Measurements from ENCODE around the gene ADGRB3.
A peak's percentile ranks its signal among the peaks of the same experiment; 100 is the strongest.

Gene ADGRB3

DNA sequence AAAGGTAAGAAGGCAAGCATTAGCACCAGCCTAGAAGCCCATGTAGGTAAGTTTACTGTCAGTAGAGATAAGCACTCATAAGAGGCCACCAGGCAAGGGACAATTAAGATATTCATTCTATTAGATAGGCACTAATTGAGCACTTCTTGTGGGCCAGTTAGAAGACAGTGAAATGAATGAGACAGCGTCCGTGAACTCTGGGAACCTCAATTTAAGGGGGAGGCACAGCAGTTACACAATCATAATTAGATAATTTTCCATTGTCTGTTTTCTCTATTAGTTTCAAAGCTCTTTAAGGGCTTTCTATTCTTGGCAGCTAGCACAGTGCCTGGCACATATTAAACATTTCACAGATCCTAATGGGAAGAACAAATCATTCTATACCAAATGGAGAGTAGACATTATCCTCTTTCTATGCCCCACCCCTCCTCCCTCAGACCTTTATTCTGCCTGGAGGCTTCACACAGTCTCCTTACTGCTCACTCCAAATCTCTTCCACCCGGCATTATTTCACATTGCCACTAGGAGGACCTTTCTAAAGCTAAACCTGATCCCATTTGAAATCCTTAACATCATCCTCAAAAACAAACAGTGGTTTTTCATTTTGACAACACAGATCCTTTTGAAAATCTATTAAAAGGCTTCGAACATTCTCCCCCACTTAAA is 529.6 kb downstream of the ADGRB3 start:
- no peak overlapping the region for H3K27ac ChIP-seq
- DNase-seq (ENCODE audit: low read depth, low spot score): no peak

GRCh38 chr6:69179681-69180080 is 544.6 kb downstream of the ADGRB3 start:
- H3K27ac ChIP-seq: no peak overlapping the region
- DNase-seq (ENCODE audit: low read depth, low spot score): peak; percentile 70

DNA sequence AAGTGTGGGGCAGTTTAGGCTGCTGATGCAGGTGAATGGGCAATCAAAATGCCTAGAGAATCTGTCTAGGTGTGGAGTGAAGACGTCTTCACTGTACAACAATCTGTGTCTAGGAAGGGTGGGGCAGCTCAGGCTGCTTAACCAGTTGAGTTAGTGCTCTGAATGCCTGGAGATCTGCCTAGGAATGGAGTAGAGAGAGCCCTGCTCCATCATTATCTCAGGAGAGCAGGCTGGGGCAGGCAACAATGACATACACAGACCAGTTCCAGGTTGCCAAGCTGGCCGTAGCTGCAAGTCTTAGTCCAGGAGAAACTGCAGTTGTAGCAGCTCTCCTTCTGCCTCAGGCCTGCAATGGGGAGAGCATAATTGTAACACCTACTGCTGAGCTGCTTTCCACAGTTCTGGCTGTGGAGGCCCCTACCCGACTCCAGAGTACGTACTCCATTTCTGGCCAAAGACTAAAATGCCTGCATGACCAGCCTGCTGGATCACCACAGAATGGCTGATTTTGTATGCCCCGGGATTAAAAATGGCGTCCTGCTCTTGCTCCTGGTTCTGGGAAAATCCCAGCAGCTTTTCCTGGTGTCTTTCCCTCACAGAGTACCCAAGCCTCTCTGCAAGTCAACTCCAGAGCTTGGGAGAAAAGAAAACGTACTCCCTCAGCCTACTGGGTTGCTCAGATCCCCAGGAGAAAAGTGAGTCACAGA is 545.4 kb downstream of the ADGRB3 start:
- no peak for DNase-seq (ENCODE audit: low read depth, low spot score)
- no peak overlapping the region for H3K27ac ChIP-seq

- no peak overlapping the region for H3K27ac ChIP-seq
- DNase-seq (ENCODE audit: low read depth, low spot score): no peak
Observed at GRCh38 chr6:69181964-69182363, 546.9 kb downstream of the ADGRB3 start.

DNA sequence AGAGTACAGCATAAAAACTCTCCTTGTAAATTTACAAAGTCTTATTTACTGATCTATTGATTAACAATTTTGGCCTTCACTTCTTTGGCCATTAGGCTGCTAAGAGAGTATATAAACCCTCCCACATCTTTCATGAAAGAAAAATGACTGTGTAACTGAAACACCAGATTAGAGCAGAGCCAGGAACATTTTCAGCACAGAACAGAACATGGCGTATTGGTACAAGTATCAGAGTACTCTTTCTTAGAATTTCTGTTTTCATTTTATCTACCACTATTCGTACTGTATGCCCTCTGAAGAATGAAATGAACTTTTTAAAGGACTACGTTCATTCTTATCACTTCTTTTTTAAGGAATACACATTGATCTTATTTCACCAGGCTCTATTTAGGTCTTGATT is 550.2 kb downstream of the ADGRB3 start:
- H3K27ac ChIP-seq: no peak overlapping the region
- DNase-seq (ENCODE audit: low read depth, low spot score): no peak

- no peak overlapping the region for H3K27ac ChIP-seq
- no peak for DNase-seq (ENCODE audit: low read depth, low spot score)
Observed at GRCh38 chr6:69202768-69203167, 567.7 kb downstream of the ADGRB3 start.

DNA sequence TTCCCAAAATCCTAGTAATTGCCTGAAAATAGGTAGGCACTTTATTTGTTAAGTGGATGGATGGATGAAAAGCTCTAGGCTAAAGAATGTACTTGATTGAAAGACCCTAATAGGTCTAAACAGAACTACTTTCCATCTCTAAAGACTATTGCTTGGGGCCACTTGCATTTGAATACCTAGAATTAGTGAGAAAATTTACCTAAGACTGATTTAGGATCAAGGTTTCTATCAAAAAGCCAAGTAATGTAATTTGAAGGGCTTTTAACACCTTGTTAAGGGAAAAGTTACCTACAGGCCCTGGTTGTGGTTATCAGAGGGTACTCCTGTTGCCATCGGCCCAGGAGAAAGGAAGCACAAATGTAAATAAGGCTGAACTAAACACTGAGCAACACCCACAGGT is 581.0 kb downstream of the ADGRB3 start:
- DNase-seq (ENCODE audit: low read depth, low spot score): no peak
- H3K27ac ChIP-seq: no peak overlapping the region

DNA sequence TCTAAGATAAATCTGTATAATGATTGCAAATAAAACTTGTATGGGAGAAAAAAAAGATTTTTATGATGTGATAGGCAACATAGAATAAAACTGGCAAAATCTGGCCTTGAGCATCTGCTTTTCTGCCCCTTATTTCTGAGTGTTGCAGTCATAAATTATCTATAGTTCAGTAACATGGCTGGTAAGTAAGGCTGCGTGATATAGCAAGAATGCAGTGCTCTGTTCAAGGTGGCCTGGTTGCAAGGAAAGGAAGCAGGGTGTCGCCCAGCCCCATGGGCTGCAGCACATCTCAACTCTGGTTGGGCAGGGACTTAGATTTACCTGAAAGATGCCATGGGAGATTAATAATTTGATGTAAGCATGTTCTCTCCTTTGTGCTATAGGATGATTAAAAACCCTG is 582.3 kb downstream of the ADGRB3 start:
- no peak overlapping the region for H3K27ac ChIP-seq
- DNase-seq (ENCODE audit: low read depth, low spot score): no peak

- DNase-seq (ENCODE audit: low read depth, low spot score): no peak
- no peak overlapping the region for H3K27ac ChIP-seq
Observed at GRCh38 chr6:69220375-69220774, 585.3 kb downstream of the ADGRB3 start.

DNA sequence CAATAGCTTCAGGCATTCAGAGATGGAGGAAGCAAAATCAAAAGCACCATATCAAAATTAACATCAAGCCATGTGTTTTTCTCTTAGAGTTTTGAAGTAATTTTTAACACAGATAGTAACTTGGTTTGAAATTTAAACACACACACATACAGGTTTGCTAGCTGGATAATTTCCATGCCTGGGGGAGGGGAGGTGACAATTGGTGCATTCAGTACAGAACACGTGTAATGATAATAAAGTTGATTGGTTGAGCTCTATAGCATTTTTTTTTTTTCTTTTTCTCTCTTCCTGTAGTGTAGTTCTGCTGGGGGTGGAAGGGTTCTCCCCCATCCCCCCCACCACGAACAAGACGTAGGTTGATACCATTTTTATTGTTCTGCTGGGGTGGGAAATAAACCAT is 596.9 kb downstream of the ADGRB3 start:
- no peak for DNase-seq (ENCODE audit: low read depth, low spot score)

GRCh38 chr6:69232496-69232895 is 597.4 kb downstream of the ADGRB3 start:
- DNase-seq (ENCODE audit: low read depth, low spot score): no peak
- no peak overlapping the region for H3K27ac ChIP-seq

More for the DNA sequence above, 596.9 kb downstream of the ADGRB3 start:
- no peak overlapping the region for H3K27ac ChIP-seq

- no peak overlapping the region for H3K27ac ChIP-seq
- DNase-seq (ENCODE audit: low read depth, low spot score): peak; percentile 14
Observed at GRCh38 chr6:69232911-69233448, 597.9 kb downstream of the ADGRB3 start.

DNA sequence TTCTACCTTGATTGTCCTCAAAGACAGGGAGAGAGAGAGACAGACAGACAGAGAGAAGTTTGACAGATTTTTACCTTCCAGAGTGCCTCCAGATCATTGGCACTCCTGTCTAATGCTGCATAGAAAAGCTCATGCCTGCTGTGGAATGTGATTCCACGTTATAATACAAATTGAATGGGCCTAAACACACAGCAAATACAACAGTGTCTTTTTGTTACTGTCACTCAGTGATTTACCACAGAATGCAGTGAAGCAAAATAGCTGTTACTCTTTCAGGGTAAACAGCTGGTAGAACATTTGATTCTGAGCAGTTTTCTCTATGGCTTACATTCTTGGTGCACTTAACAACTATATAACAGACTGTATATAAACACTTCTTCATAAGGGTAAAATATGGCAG is 603.0 kb downstream of the ADGRB3 start:
- DNase-seq (ENCODE audit: low read depth, low spot score): no peak
- H3K27ac ChIP-seq: no peak overlapping the region

GRCh38 chr6:69246983-69247382 is 611.9 kb downstream of the ADGRB3 start:
- DNase-seq (ENCODE audit: low read depth, low spot score): no peak
- H3K27ac ChIP-seq: no peak overlapping the region

GRCh38 chr6:69261010-69261409 is 625.9 kb downstream of the ADGRB3 start:
- DNase-seq (ENCODE audit: low read depth, low spot score): no peak
- H3K27ac ChIP-seq: no peak overlapping the region

- no peak for DNase-seq (ENCODE audit: low read depth, low spot score)
- H3K27ac ChIP-seq: no peak overlapping the region
Observed at GRCh38 chr6:69263297-69263696, 628.2 kb downstream of the ADGRB3 start.

DNA sequence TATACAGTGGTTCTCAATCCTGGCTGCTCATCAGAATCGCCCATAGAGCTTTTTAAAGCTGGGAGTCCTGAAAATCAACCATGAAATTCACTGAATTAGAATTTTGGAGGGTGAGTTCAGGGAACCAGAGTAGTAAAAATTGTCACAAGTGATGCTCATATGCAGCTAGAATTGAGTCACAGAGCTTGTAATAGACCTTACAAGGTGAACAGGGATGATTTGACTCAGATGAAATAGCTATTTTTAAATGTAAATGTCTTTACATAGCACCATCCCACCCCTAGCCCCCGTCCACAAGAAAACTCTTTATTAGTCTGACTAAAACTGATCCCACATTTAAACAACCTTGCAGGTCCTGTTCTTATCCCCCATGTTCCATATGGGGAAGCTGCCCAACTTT is 630.0 kb downstream of the ADGRB3 start:
- no peak for DNase-seq (ENCODE audit: low read depth, low spot score)
- no peak overlapping the region for H3K27ac ChIP-seq

- no peak for DNase-seq (ENCODE audit: low read depth, low spot score)
Observed at GRCh38 chr6:69265706-69266105, 630.6 kb downstream of the ADGRB3 start.

GRCh38 chr6:69276204-69276603 is 641.1 kb downstream of the ADGRB3 start:
- DNase-seq (ENCODE audit: low read depth, low spot score): no peak

More at GRCh38 chr6:69265706-69266105, 630.6 kb downstream of the ADGRB3 start:
- H3K27ac ChIP-seq: no peak overlapping the region

DNA sequence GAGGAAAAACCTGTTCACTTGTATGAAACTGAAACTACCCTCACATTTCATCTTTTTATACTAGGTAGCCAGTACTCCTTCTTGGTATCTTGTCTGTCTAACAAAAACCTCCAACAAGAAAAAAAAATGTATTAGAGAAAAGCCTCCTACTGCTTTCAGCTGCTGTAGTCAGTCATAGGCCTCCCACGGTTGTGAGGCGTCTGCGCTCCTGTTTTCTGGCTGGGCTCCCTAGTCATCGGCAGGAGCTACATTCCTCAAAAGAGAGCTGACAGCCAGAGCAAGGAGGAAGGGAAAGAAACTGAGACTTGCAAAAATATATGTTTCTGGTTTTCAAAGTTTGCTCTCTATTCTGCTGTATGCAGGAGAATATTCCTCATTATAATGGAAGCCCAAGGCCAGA is 644.7 kb downstream of the ADGRB3 start:
- H3K27ac ChIP-seq: no peak overlapping the region
- DNase-seq (ENCODE audit: low read depth, low spot score): no peak

More at GRCh38 chr6:69276204-69276603, 641.1 kb downstream of the ADGRB3 start:
- H3K27ac ChIP-seq: no peak overlapping the region

DNA sequence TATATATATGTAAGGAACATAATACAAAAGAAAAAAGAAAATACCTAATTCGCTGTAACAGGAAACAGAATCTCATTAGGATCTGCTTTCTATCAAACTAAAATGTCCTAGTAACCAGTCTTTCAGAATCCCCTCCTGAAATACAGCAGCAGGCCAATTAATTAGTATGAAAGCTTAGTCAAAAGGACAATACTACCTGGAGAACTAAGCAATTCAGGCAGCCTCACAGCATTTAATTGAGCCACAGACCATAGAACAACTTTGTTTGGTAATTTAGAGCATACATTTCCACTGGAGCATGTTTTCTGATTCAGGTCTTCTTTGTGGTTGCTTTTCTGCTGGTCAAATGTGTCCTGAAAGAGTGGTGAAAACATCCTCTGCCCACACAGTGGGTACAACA is 645.8 kb downstream of the ADGRB3 start:
- no peak for DNase-seq (ENCODE audit: low read depth, low spot score)
- H3K27ac ChIP-seq: no peak overlapping the region

Measured in epithelial cell of prostate (primary cell).